HUES48 (cell line): ENCODE results near the gene TP53AIP1.

Source experiments
- H3K27ac ChIP-seq: one replicate; pipeline ENCODE4 v1.7.0; 2013; ENCODE audit warnings: low read depth, low read length, inconsistent platforms
- H3K27me3 ChIP-seq: 2 replicates; pipeline ENCODE4 v1.6.1; 2013; ENCODE audit warnings: mild to moderate bottlenecking, low read length; ENCODE audit not compliant: control insufficient read depth, insufficient read depth
- H3K36me3 ChIP-seq: 2 replicates; pipeline ENCODE4 v1.6.1; 2013; ENCODE audit warnings: low read length; ENCODE audit not compliant: control insufficient read depth, insufficient read depth
- H3K4me1 ChIP-seq: 2 replicates; pipeline ENCODE4 v1.6.1; 2013; ENCODE audit warnings: mild to moderate bottlenecking, low read length; ENCODE audit not compliant: control insufficient read depth, insufficient read depth
- H3K4me3 ChIP-seq: 2 replicates; pipeline ENCODE4 v1.5.1; 2013; ENCODE audit warnings: mild to moderate bottlenecking, low read depth, low read length
- H3K9ac ChIP-seq: 2 replicates; pipeline ENCODE4 v1.6.1; 2013; ENCODE audit warnings: mild to moderate bottlenecking, low read depth, low read length, moderate library complexity
- H3K9me3 ChIP-seq: 2 replicates; pipeline ENCODE4 v1.6.1; 2013; ENCODE audit warnings: low read length; ENCODE audit not compliant: control insufficient read depth, insufficient read depth

The TP53AIP1 gene

GRCh38 chr11:128963744-128964325 lies 21.2 kb upstream of the TP53AIP1 start:
- Histone ChIP-seq H3K27ac (no peak overlapping the region), H3K36me3 (peaks cover 7% of the 10 kb centered on the region; the same call in 1 of the 2 replicates), H3K27me3 (no peaks in the 10 kb centered on the region), H3K9me3 (no peaks in the 10 kb centered on the region), H3K4me3 (no peak overlapping the region), H3K4me1 (no peaks in the 10 kb centered on the region), H3K9ac (no peak overlapping the region)

- no peaks in the 10 kb centered on the region for H3K4me1 ChIP-seq
- H3K4me3 ChIP-seq = no peak overlapping the region
- no peak overlapping the region for H3K9ac ChIP-seq
- 0 out of 2 replicates have a peak, but pooled peaks cover under 1% of the 10 kb centered on the region for H3K36me3 ChIP-seq
- H3K27me3 ChIP-seq = no peaks in the 10 kb centered on the region
- H3K27ac ChIP-seq = no peak overlapping the region
- H3K9me3 ChIP-seq = no peaks in the 10 kb centered on the region
Observed at GRCh38 chr11:128962896-128963295, 20.2 kb upstream of the TP53AIP1 start.

- Histone ChIP-seq H3K9me3 (no peaks in the 10 kb centered on the region), H3K4me1 (no peaks in the 10 kb centered on the region), H3K27me3 (no peaks in the 10 kb centered on the region), H3K27ac (no peak overlapping the region), H3K36me3 (no peaks in the 10 kb centered on the region), H3K9ac (no peak overlapping the region), H3K4me3 (no peak overlapping the region)
Observed at GRCh38 chr11:128961645-128962044, 19.0 kb upstream of the TP53AIP1 start.

GRCh38 chr11:128957202-128957482 lies 14.5 kb upstream of the TP53AIP1 start:
- no peaks in the 10 kb centered on the region for H3K4me1 ChIP-seq
- H3K4me3 ChIP-seq = no peak overlapping the region
- H3K36me3 ChIP-seq = no peaks in the 10 kb centered on the region
- no peak overlapping the region for H3K9ac ChIP-seq
- no peaks in the 10 kb centered on the region for H3K9me3 ChIP-seq
- H3K27ac ChIP-seq = no peak overlapping the region
- H3K27me3 ChIP-seq = no peaks in the 10 kb centered on the region

GRCh38 chr11:128956401-128957201 lies 13.9 kb upstream of the TP53AIP1 start:
- no peaks in the 10 kb centered on the region for H3K4me1 ChIP-seq
- H3K9ac ChIP-seq = no peak overlapping the region
- no peaks in the 10 kb centered on the region for H3K36me3 ChIP-seq
- no peaks in the 10 kb centered on the region for H3K27me3 ChIP-seq
- no peak overlapping the region for H3K27ac ChIP-seq
- H3K9me3 ChIP-seq = no peaks in the 10 kb centered on the region
- no peak overlapping the region for H3K4me3 ChIP-seq

- Histone ChIP-seq H3K27ac (no peak overlapping the region), H3K9me3 (no peaks in the 10 kb centered on the region), H3K9ac (no peak overlapping the region), H3K4me3 (no peak overlapping the region), H3K4me1 (no peaks in the 10 kb centered on the region), H3K27me3 (no peaks in the 10 kb centered on the region), H3K36me3 (no peaks in the 10 kb centered on the region)
Observed at GRCh38 chr11:128955636-128956035, 13.0 kb upstream of the TP53AIP1 start.

GRCh38 chr11:128953151-128953550 lies 10.5 kb upstream of the TP53AIP1 start:
- H3K4me1 ChIP-seq = no peaks in the 10 kb centered on the region
- H3K9ac ChIP-seq = no peak overlapping the region
- no peak overlapping the region for H3K4me3 ChIP-seq
- H3K36me3 ChIP-seq = no peaks in the 10 kb centered on the region
- H3K27ac ChIP-seq = no peak overlapping the region
- H3K27me3 ChIP-seq = no peaks in the 10 kb centered on the region
- H3K9me3 ChIP-seq = no peaks in the 10 kb centered on the region

GRCh38 chr11:128949791-128950454 lies 7.3 kb upstream of the TP53AIP1 start:
- H3K36me3 ChIP-seq = no peaks in the 10 kb centered on the region
- no peak overlapping the region for H3K27ac ChIP-seq
- H3K9ac ChIP-seq = no peak overlapping the region
- no peaks in the 10 kb centered on the region for H3K4me1 ChIP-seq
- H3K4me3 ChIP-seq = no peak overlapping the region
- H3K9me3 ChIP-seq = no peaks in the 10 kb centered on the region
- no peaks in the 10 kb centered on the region for H3K27me3 ChIP-seq

- H3K27me3 ChIP-seq = no peaks in the 10 kb centered on the region
- no peaks in the 10 kb centered on the region for H3K4me1 ChIP-seq
- no peak overlapping the region for H3K27ac ChIP-seq
- no peaks in the 10 kb centered on the region for H3K36me3 ChIP-seq
- H3K9me3 ChIP-seq = no peaks in the 10 kb centered on the region
- H3K4me3 ChIP-seq = no peak overlapping the region
- H3K9ac ChIP-seq = no peak overlapping the region
Observed at GRCh38 chr11:128948583-128948982, 5.9 kb upstream of the TP53AIP1 start.

- H3K4me1 ChIP-seq = no peaks in the 10 kb centered on the region
- no peaks in the 10 kb centered on the region for H3K36me3 ChIP-seq
- no peaks in the 10 kb centered on the region for H3K27me3 ChIP-seq
- H3K9ac ChIP-seq = no peak overlapping the region
- H3K4me3 ChIP-seq = no peak overlapping the region
- no peak overlapping the region for H3K27ac ChIP-seq
- no peaks in the 10 kb centered on the region for H3K9me3 ChIP-seq
Observed at GRCh38 chr11:128947773-128948172, 5.1 kb upstream of the TP53AIP1 start.

- Histone ChIP-seq H3K4me3 (no peak overlapping the region), H3K27me3 (no peaks in the 10 kb centered on the region), H3K27ac (no peak overlapping the region), H3K36me3 (no peaks in the 10 kb centered on the region), H3K9me3 (no peaks in the 10 kb centered on the region), H3K4me1 (no peaks in the 10 kb centered on the region), H3K9ac (no peak overlapping the region)
Observed at GRCh38 chr11:128946648-128947047, 4.0 kb upstream of the TP53AIP1 start.
